NCI-H2029 treated with DMSO at 0.1 percent for 48 hours (cell line): ENCODE measurements around the gene HS3ST3B1.

ENCODE experiments used
- DNase-seq: peaks from one replicate; lab custom pipeline; 2025; lab: John Stamatoyannopoulos, UW

The HS3ST3B1 gene

GRCh38 chr17:14303343-14304221 lies 2.7 kb downstream of the HS3ST3B1 start:
- DNase-seq, result no peak

- DNase-seq, result no peak
Measured at GRCh38 chr17:14304222-14304772, 3.4 kb downstream of the HS3ST3B1 start.

- DNase-seq, result no peak
Measured at GRCh38 chr17:14304773-14305517, 4.1 kb downstream of the HS3ST3B1 start.

- DNase-seq, result no peak
Measured at GRCh38 chr17:14305785-14306496, 5.1 kb downstream of the HS3ST3B1 start.

- DNase-seq, result no peak
Measured at GRCh38 chr17:14306596-14306995, 5.7 kb downstream of the HS3ST3B1 start.

- DNase-seq, result no peak
Measured at GRCh38 chr17:14307560-14308024, 6.7 kb downstream of the HS3ST3B1 start.

GRCh38 chr17:14308636-14308964 lies 7.7 kb downstream of the HS3ST3B1 start:
- no peak for DNase-seq

- DNase-seq, result peak; percentile 70
Measured at GRCh38 chr17:14308965-14309879, 8.3 kb downstream of the HS3ST3B1 start.

- no peak for DNase-seq
Measured at GRCh38 chr17:14310101-14310500, 9.2 kb downstream of the HS3ST3B1 start.

GRCh38 chr17:14310605-14311004 lies 9.7 kb downstream of the HS3ST3B1 start:
- no peak for DNase-seq

- DNase-seq, result no peak
Measured at GRCh38 chr17:14311186-14311705, 10.4 kb downstream of the HS3ST3B1 start.

GRCh38 chr17:14311981-14312380 lies 11.1 kb downstream of the HS3ST3B1 start:
- no peak for DNase-seq

- DNase-seq, result no peak
Measured at GRCh38 chr17:14312522-14312921, 11.6 kb downstream of the HS3ST3B1 start.

GRCh38 chr17:14316126-14316832 lies 15.4 kb downstream of the HS3ST3B1 start:
- DNase-seq, result no peak

- no peak for DNase-seq
Measured at GRCh38 chr17:14317383-14317782, 16.5 kb downstream of the HS3ST3B1 start.

- no peak for DNase-seq
Measured at GRCh38 chr17:14318109-14318917, 17.4 kb downstream of the HS3ST3B1 start.

GRCh38 chr17:14318918-14319205 lies 18.0 kb downstream of the HS3ST3B1 start:
- no peak for DNase-seq

GRCh38 chr17:14320098-14320497 lies 19.2 kb downstream of the HS3ST3B1 start:
- DNase-seq, result no peak

- DNase-seq, result no peak
Measured at GRCh38 chr17:14320734-14321475, 20.0 kb downstream of the HS3ST3B1 start.
